ENCODE results near the gene SREK1IP1.
A peak's percentile ranks its signal among the peaks of the same experiment; 100 is the strongest.

The SREK1IP1 gene

GRCh38 chr5:64768358-64769312, at the start of gene SREK1IP1, which contains the start of gene CWC27:
TSS of gene SREK1IP1 (minus strand) at chr5:64768691. CDS start at chr5:64768517, 174 bp downstream.
TSS of gene CWC27 (plus strand) at chr5:64768930. CDS start at chr5:64769147, 217 bp downstream.
- peak; percentile 47 for DNase-seq

GRCh38 chr5:64818245-64818644, 49.8 kb upstream of the SREK1IP1 start:
- DNase-seq, result no peak

GRCh38 chr5:64814073-64814472, 45.6 kb upstream of the SREK1IP1 start:
- no peak for DNase-seq

DNA sequence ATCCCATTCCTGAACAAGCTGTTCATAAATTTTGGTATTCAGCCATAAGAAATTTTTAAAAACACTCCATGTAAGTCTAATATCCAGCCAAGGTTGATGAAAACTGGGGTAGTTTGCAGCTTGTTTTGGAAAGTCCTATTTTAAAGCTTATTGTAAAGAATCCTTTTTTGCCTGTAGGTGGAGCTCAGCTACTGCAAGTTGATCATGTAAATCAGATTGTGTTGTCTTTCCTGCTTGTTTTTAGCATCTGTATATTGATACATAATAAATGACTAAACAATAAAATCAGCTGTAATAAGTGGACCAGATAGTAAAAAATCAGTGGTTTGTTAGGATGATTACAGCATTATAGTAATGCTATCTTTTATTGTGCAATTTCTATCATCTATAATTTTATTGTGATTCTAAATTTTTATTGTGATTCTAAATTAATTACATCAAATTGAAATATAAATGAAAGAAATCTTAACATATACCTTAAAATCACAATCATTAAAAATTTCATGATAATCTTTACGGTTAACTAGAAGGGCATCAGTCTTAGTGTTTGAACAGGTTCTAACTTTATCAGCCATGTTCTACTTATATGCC, 42.7 kb upstream of the SREK1IP1 start:
- peak; percentile 5 for DNase-seq

GRCh38 chr5:64807520-64807919, 39.0 kb upstream of the SREK1IP1 start:
- no peak for DNase-seq

GRCh38 chr5:64806537-64806936, 38.0 kb upstream of the SREK1IP1 start:
- DNase-seq, result no peak

- DNase-seq, result no peak
Observed at GRCh38 chr5:64800926-64801325, 32.4 kb upstream of the SREK1IP1 start.

GRCh38 chr5:64796301-64796700, 27.8 kb upstream of the SREK1IP1 start:
- no peak for DNase-seq

- DNase-seq, result no peak
Observed at GRCh38 chr5:64794053-64794770, 25.7 kb upstream of the SREK1IP1 start.

DNA sequence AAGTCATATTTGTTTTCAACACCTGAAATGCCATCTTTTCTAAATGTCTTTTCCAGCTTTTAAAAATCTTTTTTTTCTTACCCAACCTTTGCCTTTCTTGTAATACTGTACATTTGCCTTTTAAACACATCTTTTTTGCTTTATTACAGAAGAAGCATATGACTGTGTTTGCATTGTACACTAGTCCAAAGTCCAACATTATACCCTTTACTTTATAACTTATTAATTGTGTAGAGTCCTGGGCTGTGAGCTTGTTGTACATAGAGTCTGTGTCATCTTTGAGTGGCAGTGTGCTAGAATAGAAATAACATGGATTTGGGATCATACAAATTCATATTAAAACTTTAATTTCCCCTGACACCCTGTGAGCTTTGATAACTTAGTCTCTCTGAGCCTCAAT, 24.0 kb upstream of the SREK1IP1 start:
- no peak for DNase-seq

GRCh38 chr5:64790210-64790609, 21.7 kb upstream of the SREK1IP1 start:
- no peak for DNase-seq

GRCh38 chr5:64789457-64789856, 21.0 kb upstream of the SREK1IP1 start:
- DNase-seq, result no peak

DNA sequence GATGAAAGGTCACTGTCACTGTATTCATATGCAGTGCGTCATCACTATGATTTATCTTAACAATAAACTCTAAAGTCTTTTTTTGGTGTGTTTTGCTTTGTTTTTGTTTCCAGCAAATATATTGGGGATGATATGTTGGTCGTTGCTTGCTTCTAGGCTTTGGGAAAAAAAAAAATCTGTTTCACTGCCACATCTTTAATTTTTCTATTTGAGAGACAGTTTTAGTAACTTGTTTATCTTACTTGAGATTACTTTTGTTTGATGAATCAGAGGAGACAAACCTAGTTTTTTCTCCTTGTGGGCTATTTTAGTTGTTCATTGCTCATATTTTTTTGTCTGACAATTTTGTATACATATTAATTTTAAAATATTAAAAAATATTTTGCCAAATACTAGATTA, 19.7 kb upstream of the SREK1IP1 start:
- no peak for DNase-seq

- no peak for DNase-seq
Observed at GRCh38 chr5:64786372-64786771, 17.9 kb upstream of the SREK1IP1 start.

GRCh38 chr5:64784451-64785025, 16.0 kb upstream of the SREK1IP1 start:
- peak; percentile 13 for DNase-seq

DNA sequence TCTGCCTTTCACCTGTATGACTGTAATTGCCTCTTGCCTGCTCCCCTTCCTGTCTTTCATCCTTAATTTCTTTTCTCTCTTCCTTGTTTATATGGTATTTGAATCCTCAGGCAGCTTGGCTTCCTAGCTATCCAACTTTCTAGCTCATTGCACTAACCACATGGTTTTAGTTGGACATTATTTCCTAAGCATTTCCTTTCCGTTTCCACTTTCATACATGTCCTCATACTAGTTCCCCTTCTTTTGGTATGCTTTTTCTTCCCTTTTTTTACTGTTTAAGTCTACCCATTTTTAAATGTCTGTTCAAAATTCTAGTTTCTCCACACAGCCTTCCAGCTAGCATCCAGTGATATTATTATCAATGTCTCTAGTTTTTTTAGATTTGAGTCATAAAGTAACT, 6.8 kb upstream of the SREK1IP1 start:
- no peak for DNase-seq

- DNase-seq, result no peak
Observed at GRCh38 chr5:64773533-64773932, 5.0 kb upstream of the SREK1IP1 start.

DNA sequence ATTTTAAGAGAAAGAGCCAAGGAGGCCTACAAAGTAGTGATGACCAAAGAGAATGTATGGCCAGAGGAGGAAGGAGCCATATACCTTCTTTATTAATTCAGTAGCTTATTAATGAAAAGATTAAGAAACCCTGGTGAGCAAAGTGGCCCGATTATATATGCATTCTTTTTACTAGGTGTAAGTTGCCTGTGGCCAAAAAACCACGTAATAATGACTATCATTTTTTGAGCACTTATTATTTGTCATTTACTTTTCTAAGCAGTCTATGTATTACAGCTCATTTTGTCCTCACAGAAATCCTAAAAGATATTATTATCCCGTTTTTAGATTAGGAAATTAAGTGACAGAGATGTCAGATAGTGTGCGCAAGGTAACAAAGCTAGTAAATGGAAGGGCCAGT, 3.2 kb upstream of the SREK1IP1 start:
- no peak for DNase-seq

- DNase-seq, result no peak
Observed at GRCh38 chr5:64769855-64770254, 1.4 kb upstream of the SREK1IP1 start.

DNA sequence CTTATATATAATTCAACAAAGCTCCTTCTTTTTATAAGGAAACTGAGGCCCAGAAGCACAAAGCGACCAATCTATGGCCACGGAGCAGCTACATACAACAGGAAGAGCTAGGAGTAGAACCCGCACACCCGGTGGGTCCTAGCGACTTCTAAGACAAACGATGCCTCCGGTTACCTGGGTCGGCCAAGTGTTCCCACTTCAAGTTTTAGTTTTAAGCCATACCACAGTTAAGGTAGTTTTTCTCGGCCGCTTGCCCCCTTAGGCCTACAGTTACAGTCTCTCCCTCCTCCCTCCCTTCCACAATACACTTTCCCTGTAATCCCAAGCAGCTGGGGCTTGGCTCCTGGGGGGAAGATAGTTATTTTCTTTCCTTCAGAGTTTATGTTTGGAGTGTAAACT, 533 bp downstream of the SREK1IP1 start:
- DNase-seq, result no peak

DNA sequence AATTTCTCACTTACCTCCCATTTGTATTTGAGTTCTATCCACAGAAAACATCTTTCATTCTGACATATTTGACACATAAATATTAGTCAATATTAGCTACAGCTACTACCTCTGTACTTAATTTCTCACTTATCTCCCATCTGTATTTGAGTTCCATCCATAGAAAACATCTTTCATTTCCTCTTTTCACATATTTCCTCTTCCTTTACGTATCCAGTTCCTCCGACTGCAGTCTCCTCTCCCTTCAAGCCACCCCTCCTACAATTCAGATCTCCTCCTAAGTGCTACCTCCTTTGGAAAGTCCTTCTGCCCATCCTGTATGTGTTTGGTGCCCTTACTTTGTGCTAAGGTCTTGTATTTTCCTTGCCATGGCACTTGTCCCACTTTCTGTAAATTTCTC, 1.6 kb downstream of the SREK1IP1 start:
- no peak for DNase-seq

DNA sequence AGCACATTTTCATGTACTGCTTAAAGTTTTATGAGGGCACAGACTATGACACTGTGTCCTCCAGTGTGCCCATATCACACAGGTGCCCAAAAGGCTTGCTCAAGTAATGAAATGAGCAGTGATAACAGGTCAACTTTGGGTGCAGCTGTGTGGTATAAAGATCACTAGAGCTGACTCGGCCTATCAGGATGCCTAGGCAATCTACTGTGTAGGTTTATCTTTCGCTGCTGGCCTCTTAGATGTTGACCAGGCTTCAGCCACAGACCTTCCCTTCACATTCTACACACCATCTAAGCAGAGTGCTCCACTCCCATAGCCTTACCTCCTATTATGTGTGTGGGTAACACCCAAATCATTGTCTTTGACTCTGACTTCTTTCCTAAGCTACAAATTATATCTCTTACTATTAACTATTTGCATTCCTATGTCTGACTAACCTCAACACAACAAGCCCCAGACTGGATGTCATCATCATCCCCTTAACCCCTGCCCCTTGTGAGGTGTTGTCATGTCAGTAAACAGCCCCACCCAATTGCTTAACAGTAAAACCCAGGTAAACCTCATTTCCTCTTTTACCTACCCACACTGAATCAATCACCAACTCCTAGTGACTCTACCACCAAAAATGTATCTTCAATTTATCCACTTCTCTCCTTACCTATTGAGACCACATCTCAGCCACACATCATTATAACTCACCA, 2.5 kb downstream of the SREK1IP1 start:
- no peak for DNase-seq
